Measurements from ENCODE around the gene MEI4. TPM values are rescaled to one million over a fixed set of nuclear protein-coding genes. Genes with fewer than 3 reads are reported as not detected.

MEI4 gene
- total and polyA plus RNA-seq, 2 of the 13 experiments (the other 11 are each of a cell fraction or from before 2014, with no cell fraction given), result not detected

GRCh38 chr6:77607004-77607403 lies 45.8 kb upstream of the MEI4 start:
- Histone ChIP-seq H3K9ac (ENCODE audit: insufficient read depth, low read depth, low read length) (no peak overlapping the region), H3K27me3 (ENCODE audit: control insufficient read depth in 1 of 2, insufficient read depth in 2 of 2, low read length in 2 of 2) (no peaks in the 10 kb centered on the region), H3K9me3 (ENCODE audit: low read length) (no peaks in the 10 kb centered on the region), H2AFZ (ENCODE audit: low read length) (no peak overlapping the region), H4K20me1 (ENCODE audit: insufficient read depth, low read length) (no peaks in the 10 kb centered on the region), H3K4me2 (ENCODE audit: low read depth, low read length) (no peak overlapping the region), H3K36me3 (replicated peaks in 1 of 2; ENCODE audit: control insufficient read depth in 1 of 2, insufficient read depth in 2 of 2, low read length in 2 of 2) (no peaks in the 10 kb centered on the region), H3K79me2 (ENCODE audit: insufficient read depth, low read length) (no peaks in the 10 kb centered on the region), H3K4me1 (ENCODE audit: insufficient read depth, low read length) (no peaks in the 10 kb centered on the region), H3K4me3 (replicated peaks in 1 of 3; ENCODE audit: insufficient read depth in 1 of 3, low read depth in 2 of 3, low read length in 3 of 3) (no peak overlapping the region), H3K27ac (ENCODE audit: extremely low read length, insufficient read depth, low read length) (no peak overlapping the region)
- CTCF ChIA-PET (ENCODE audit: low intra/inter-chr PET ratio, low total read pairs), result no interaction called here
- ATAC-seq (no peak), DNase-seq (ENCODE audit: low spot score) (no peak), FAIRE-seq (no peak)
- in situ Hi-C loops (cut with HindIII; ENCODE audit: extremely low pct_ligation_motif_present, low pct_unique_long_range_greater_than_20kb) (no loop called here), intact Hi-C loops (cut with micrococcal nuclease; ENCODE audit: unreplicated experiment) (no loop called here)
- WGBS (ENCODE audit: low lambda C conversion rate), result 20% methylated on average over 5 of the region's 5 CpGs
- no TSS peak for BruUV-seq (replicated peaks)
- no peak for TF ChIP-seq ZKSCAN5 (CRISPR knock-in tag; IDR thresholded peaks at IDR 0.05)
- peak; percentile 76 for TF ChIP-seq MAFF (IDR thresholded peaks at IDR 0.05; ENCODE audit: low read depth, low read length)
- TF ChIP-seq MAFK (conservative IDR thresholded peaks at IDR 0.05 in 1 of 2, IDR thresholded peaks at IDR 0.05 in 1 of 2; ENCODE audit: low read length in 2 of 2), result peak; percentile 72 to 86
- TF ChIP-seq ATF3 (CRISPR knock-in tag; IDR thresholded peaks at IDR 0.05), result no peak
- POLR2A ChIA-PET, result no interaction called here

- ChIA-PET CTCF (ENCODE audit: low intra/inter-chr PET ratio, low total read pairs) (no interaction called here), POLR2A (no interaction called here)
- no peak overlapping the region for H3K4me2 ChIP-seq (ENCODE audit: low read depth, low read length)
- 7% methylated on average over 1 of the region's 1 CpG for WGBS (ENCODE audit: low lambda C conversion rate)
- no peak overlapping the region for H2AFZ ChIP-seq (ENCODE audit: low read length)
- H3K4me1 ChIP-seq (ENCODE audit: insufficient read depth, low read length), result no peaks in the 10 kb centered on the region
- H3K27me3 ChIP-seq (ENCODE audit: control insufficient read depth in 1 of 2, insufficient read depth in 2 of 2, low read length in 2 of 2), result no peaks in the 10 kb centered on the region
- H3K36me3 ChIP-seq (replicated peaks in 1 of 2; ENCODE audit: control insufficient read depth in 1 of 2, insufficient read depth in 2 of 2, low read length in 2 of 2), result no peaks in the 10 kb centered on the region
- no peak overlapping the region for H3K9ac ChIP-seq (ENCODE audit: insufficient read depth, low read depth, low read length)
- ATAC-seq (no peak), FAIRE-seq (no peak), DNase-seq (ENCODE audit: low spot score) (no peak)
- BruUV-seq (replicated peaks), result no TSS peak
- no peaks in the 10 kb centered on the region for H4K20me1 ChIP-seq (ENCODE audit: insufficient read depth, low read length)
- intact Hi-C loops (cut with micrococcal nuclease; ENCODE audit: unreplicated experiment), result no loop called here
- TF ChIP-seq ARNT2 (CRISPR knock-in tag; IDR thresholded peaks at IDR 0.05; ENCODE audit: low read depth) (no peak), AGO2 (optimal IDR thresholded peaks at IDR 0.05; ENCODE audit: low read depth, low read length) (no peak), ZSCAN25 (CRISPR knock-in tag; IDR thresholded peaks at IDR 0.05) (no peak), ISL2 (CRISPR knock-in tag; IDR thresholded peaks at IDR 0.05) (no peak), ZNF3 (CRISPR knock-in tag; IDR thresholded peaks at IDR 0.05) (no peak), ZNF660 (CRISPR knock-in tag; IDR thresholded peaks at IDR 0.05; ENCODE audit: borderline replicate concordance, low read depth) (no peak), RBAK (CRISPR knock-in tag; IDR thresholded peaks at IDR 0.05) (no peak), HNF4A (CRISPR knock-in tag; IDR thresholded peaks at IDR 0.05) (no peak), DBP (CRISPR knock-in tag; IDR thresholded peaks at IDR 0.05; ENCODE audit: not compliant biosample characterization) (no peak), ZNF605 (CRISPR knock-in tag; IDR thresholded peaks at IDR 0.05) (no peak), PAF1 (CRISPR knock-in tag; IDR thresholded peaks at IDR 0.05) (no peak), ZNF143 (CRISPR knock-in tag; IDR thresholded peaks at IDR 0.05) (no peak), ZNF431 (CRISPR knock-in tag; IDR thresholded peaks at IDR 0.05; ENCODE audit: borderline replicate concordance, low read depth) (no peak), MYC (CRISPR knock-in tag; IDR thresholded peaks at IDR 0.05; ENCODE audit: borderline replicate concordance) (no peak), ARHGAP35 (CRISPR knock-in tag; IDR thresholded peaks at IDR 0.05; ENCODE audit: borderline replicate concordance) (no peak), ZNF513 (CRISPR knock-in tag; conservative IDR thresholded peaks at IDR 0.05) (no peak)
- H3K79me2 ChIP-seq (ENCODE audit: insufficient read depth, low read length), result no peaks in the 10 kb centered on the region
- H3K4me3 ChIP-seq (replicated peaks in 1 of 3; ENCODE audit: insufficient read depth in 1 of 3, low read depth in 2 of 3, low read length in 3 of 3), result no peak overlapping the region
- no peaks in the 10 kb centered on the region for H3K9me3 ChIP-seq (ENCODE audit: low read length)
- in situ Hi-C loops (cut with HindIII; ENCODE audit: extremely low pct_ligation_motif_present, low pct_unique_long_range_greater_than_20kb), result no loop called here
- H3K27ac ChIP-seq (ENCODE audit: extremely low read length, insufficient read depth, low read length), result no peak overlapping the region
Measured at GRCh38 chr6:77609106-77609505, 43.7 kb upstream of the MEI4 start.

Data from HepG2 (cell line).